Measurements from ENCODE around the gene EHMT1.
"Not testable (repeated sequence)": the region's sequence is repeated elsewhere in the genome, so short reads cannot be mapped to it uniquely, and the experiment has no call there.

EHMT1 gene

GRCh38 chr9:137721899-137722298 lies 103.1 kb downstream of the EHMT1 start:
- H3K4me3 ChIP-seq (IDR thresholded peaks at IDR 0.05; ENCODE audit: insufficient read depth, low read depth, low read length), result no peak overlapping the region
- H3K79me2 ChIP-seq (ENCODE audit: insufficient read depth, low read depth), result no peaks in the 10 kb centered on the region; the same call in 1 of the 2 replicates
- no peak overlapping the region for H3K4me2 ChIP-seq
- H3K27ac ChIP-seq, result no peak overlapping the region
- H3K4me1 ChIP-seq (ENCODE audit: low read depth, poor library complexity, severe bottlenecking), result no peaks in the 10 kb centered on the region
- TF ChIP-seq CTCF (conservative IDR thresholded peaks at IDR 0.05; ENCODE audit: low read depth, low read length), result no peak
- no peaks in the 10 kb centered on the region; the same call in 1 of the 2 replicates for H3K36me3 ChIP-seq (ENCODE audit: insufficient read depth)
- H3K27me3 ChIP-seq (ENCODE audit: insufficient read depth, low read depth), result no peaks in the 10 kb centered on the region
- H2AFZ ChIP-seq (ENCODE audit: low read depth), result no peak overlapping the region
- no peaks in the 10 kb centered on the region for H4K20me1 ChIP-seq (ENCODE audit: insufficient read depth)
- no peak overlapping the region for H3K9ac ChIP-seq

- H3K79me2 ChIP-seq (ENCODE audit: insufficient read depth, low read depth), result no peaks in the 10 kb centered on the region; the same call in 1 of the 2 replicates
Measured at GRCh38 chr9:137722481-137722880, 103.7 kb downstream of the EHMT1 start.

DNA sequence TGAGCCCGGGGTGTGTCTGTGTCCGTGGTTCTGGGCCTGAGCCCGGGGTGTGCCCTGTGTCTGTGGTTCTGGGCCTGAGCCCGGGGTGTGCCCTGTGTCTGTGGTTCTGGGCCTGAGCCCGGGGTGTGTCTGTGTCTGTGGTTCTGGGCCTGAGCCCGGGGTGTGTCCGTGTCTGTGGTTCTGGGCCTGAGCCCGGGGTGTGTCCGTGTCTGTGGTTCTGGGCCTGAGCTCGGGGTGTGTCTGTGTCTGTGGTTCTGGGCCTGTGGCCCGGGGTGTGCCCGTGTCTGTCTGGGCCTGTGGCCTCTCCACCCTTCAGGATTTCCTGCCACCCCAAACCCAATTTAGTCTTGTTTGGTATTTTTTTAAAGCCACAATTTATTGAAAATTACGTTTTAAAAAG lies 104.6 kb downstream of the EHMT1 start:
- not testable (repeated sequence) for H3K9ac ChIP-seq; H3K4me2 ChIP-seq; H3K36me3 ChIP-seq (ENCODE audit: insufficient read depth); H3K27ac ChIP-seq; H3K79me2 ChIP-seq (ENCODE audit: insufficient read depth, low read depth); H3K4me3 ChIP-seq (IDR thresholded peaks at IDR 0.05; ENCODE audit: insufficient read depth, low read depth, low read length); H4K20me1 ChIP-seq (ENCODE audit: insufficient read depth); H2AFZ ChIP-seq (ENCODE audit: low read depth); H3K27me3 ChIP-seq (ENCODE audit: insufficient read depth, low read depth); H3K4me1 ChIP-seq (ENCODE audit: low read depth, poor library complexity, severe bottlenecking)

More at GRCh38 chr9:137722481-137722880, 103.7 kb downstream of the EHMT1 start:
- H3K9ac ChIP-seq, result no peak overlapping the region
- TF ChIP-seq CTCF (conservative IDR thresholded peaks at IDR 0.05; ENCODE audit: low read depth, low read length), result no peak
- H3K4me1 ChIP-seq (ENCODE audit: low read depth, poor library complexity, severe bottlenecking), result no peaks in the 10 kb centered on the region
- H2AFZ ChIP-seq (ENCODE audit: low read depth), result no peak overlapping the region
- H3K4me3 ChIP-seq (IDR thresholded peaks at IDR 0.05; ENCODE audit: insufficient read depth, low read depth, low read length), result no peak overlapping the region
- no peaks in the 10 kb centered on the region for H3K27me3 ChIP-seq (ENCODE audit: insufficient read depth, low read depth)
- H3K27ac ChIP-seq, result no peak overlapping the region
- H3K36me3 ChIP-seq (ENCODE audit: insufficient read depth), result no peaks in the 10 kb centered on the region; the same call in 1 of the 2 replicates
- no peaks in the 10 kb centered on the region for H4K20me1 ChIP-seq (ENCODE audit: insufficient read depth)
- no peak overlapping the region for H3K4me2 ChIP-seq

DNA sequence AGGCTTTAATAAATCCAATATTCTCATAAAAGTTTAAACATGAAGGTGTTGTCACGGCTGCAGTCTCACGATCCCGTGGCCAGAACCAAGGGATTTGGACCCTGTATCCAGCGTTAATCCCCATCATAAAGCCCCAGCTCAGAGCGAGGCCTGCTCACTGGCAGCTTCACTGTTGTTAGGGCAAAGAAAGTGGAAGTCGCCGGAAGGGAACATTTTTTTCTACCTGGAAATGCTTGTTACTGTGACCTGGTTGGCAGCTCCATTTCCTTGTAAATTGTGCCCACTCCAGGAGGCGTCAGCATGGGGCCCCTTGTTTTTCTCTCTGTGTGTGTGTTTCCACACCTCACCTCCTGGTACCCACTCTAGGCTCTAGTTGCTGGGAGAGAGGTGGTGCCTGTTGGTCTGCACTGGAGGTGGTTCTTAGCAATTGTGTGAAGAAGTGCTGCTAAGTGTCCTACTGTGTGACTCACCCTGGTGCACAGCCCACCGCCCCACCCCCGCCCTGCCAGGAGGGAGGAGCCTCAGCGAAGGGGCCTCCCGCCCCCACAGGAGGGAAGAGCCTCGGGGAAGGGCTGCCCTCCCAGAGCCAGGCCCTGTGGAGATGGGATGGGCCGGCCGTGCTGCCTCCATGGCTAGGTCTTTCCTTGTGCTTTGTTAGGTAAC lies 105.1 kb downstream of the EHMT1 start:
- no peak overlapping the region for H3K4me2 ChIP-seq
- H3K4me1 ChIP-seq (ENCODE audit: low read depth, poor library complexity, severe bottlenecking), result no peaks in the 10 kb centered on the region
- no peak for TF ChIP-seq CTCF (conservative IDR thresholded peaks at IDR 0.05; ENCODE audit: low read depth, low read length)
- H3K27me3 ChIP-seq (ENCODE audit: insufficient read depth, low read depth), result no peaks in the 10 kb centered on the region
- no peak overlapping the region for H3K9ac ChIP-seq
- no peak overlapping the region for H2AFZ ChIP-seq (ENCODE audit: low read depth)
- H3K27ac ChIP-seq, result no peak overlapping the region
- H3K36me3 ChIP-seq (ENCODE audit: insufficient read depth), result no peaks in the 10 kb centered on the region; the same call in 1 of the 2 replicates
- H3K79me2 ChIP-seq (ENCODE audit: insufficient read depth, low read depth), result no peaks in the 10 kb centered on the region; the same call in 1 of the 2 replicates
- no peaks in the 10 kb centered on the region for H4K20me1 ChIP-seq (ENCODE audit: insufficient read depth)
- H3K4me3 ChIP-seq (IDR thresholded peaks at IDR 0.05; ENCODE audit: insufficient read depth, low read depth, low read length), result no peak overlapping the region

- Histone ChIP-seq H3K9ac (no peak overlapping the region), H4K20me1 (ENCODE audit: insufficient read depth) (no peaks in the 10 kb centered on the region), H3K27ac (no peak overlapping the region), H3K4me2 (no peak overlapping the region), H3K4me3 (IDR thresholded peaks at IDR 0.05; ENCODE audit: insufficient read depth, low read depth, low read length) (no peak overlapping the region), H3K79me2 (ENCODE audit: insufficient read depth, low read depth) (no peaks in the 10 kb centered on the region; the same call in 1 of the 2 replicates), H3K4me1 (ENCODE audit: low read depth, poor library complexity, severe bottlenecking) (no peaks in the 10 kb centered on the region), H3K27me3 (ENCODE audit: insufficient read depth, low read depth) (no peaks in the 10 kb centered on the region), H2AFZ (ENCODE audit: low read depth) (no peak overlapping the region), H3K36me3 (ENCODE audit: insufficient read depth) (no peaks in the 10 kb centered on the region; the same call in 1 of the 2 replicates)
- no peak for TF ChIP-seq CTCF (conservative IDR thresholded peaks at IDR 0.05; ENCODE audit: low read depth, low read length)
Measured at GRCh38 chr9:137724818-137725240, 106.0 kb downstream of the EHMT1 start.

All from KMS-11 (cell line).